CD14-positive monocyte (primary cell): ENCODE measurements around the gene DMXL1. TPM values are rescaled to one million over a fixed set of nuclear protein-coding genes. Genes with fewer than 3 reads are reported as not detected.

Experiments
- DNase-seq, 3 donors: peaks; one replicate each; pipeline ENCODE4 v3.0.0-alpha.2; 2011 to 2022
- H2AFZ ChIP-seq: 2 replicates; pipeline ENCODE4 v1.6.0; 2012; ENCODE audit warnings: mild to moderate bottlenecking, low read depth, low read length, inconsistent platforms; ENCODE audit not compliant: insufficient read depth, poor library complexity, severe bottlenecking
- H3K27ac ChIP-seq, 2 donors: 1 replicate in 1 of 2; 2 replicates in 1 of 2; pipeline ENCODE4 v1.5.1; 2012 to 2013; ENCODE audit warnings: low read length in 2 of 2, control low read depth in 1 of 2, inconsistent platforms in 1 of 2, low read depth in 1 of 2, mild to moderate bottlenecking in 1 of 2
- H3K27me3 ChIP-seq, 2 donors: one replicate each; pipeline versions ENCODE4 v1.6.0 to v1.6.1; 2011 to 2013; ENCODE audit warnings: low read length in 2 of 2; ENCODE audit not compliant: control insufficient read depth in 2 of 2, insufficient read depth in 2 of 2
- H3K36me3 ChIP-seq, 2 donors: replicated peaks in 1 of 2; 1 replicate in 1 of 2; 2 replicates in 1 of 2; pipeline versions ENCODE4 v1.5.1 to v1.6.1; 2012 to 2013; ENCODE audit warnings: low read length in 2 of 2, control low read depth in 1 of 2, inconsistent platforms in 1 of 2, mild to moderate bottlenecking in 1 of 2; ENCODE audit not compliant: insufficient read depth in 2 of 2, control insufficient read depth in 1 of 2
- H3K4me1 ChIP-seq, 2 donors: 1 replicate in 1 of 2; 2 replicates in 1 of 2; pipeline versions ENCODE4 v1.5.1 to v1.6.1; 2012 to 2013; ENCODE audit warnings: low read length in 2 of 2, control low read depth in 1 of 2, inconsistent platforms in 1 of 2, mild to moderate bottlenecking in 1 of 2, moderate library complexity in 1 of 2; ENCODE audit not compliant: insufficient read depth in 2 of 2, control insufficient read depth in 1 of 2
- H3K4me2 ChIP-seq: replicated peaks from 2 replicates; pipeline ENCODE3; 2012; ENCODE audit warnings: low read length, moderate library complexity, mild to moderate bottlenecking; ENCODE audit not compliant: poor library complexity, severe bottlenecking; ENCODE audit errors: extremely low read depth
- H3K4me3 ChIP-seq, 3 experiments: fragments of 200-600 bp in 1 of 3; sonication (generic) in 1 of 3; replicated peaks in 1 of 3; 1 replicate in 2 of 3; 2 replicates in 1 of 3; pipeline ENCODE4 v1.5.1; 2011 to 2013; ENCODE audit warnings: low read length in 3 of 3, mild to moderate bottlenecking in 3 of 3, control low read depth in 2 of 3, low read depth in 2 of 3, inconsistent platforms in 1 of 3, moderate library complexity in 1 of 3
- H3K79me2 ChIP-seq: 2 replicates; pipeline ENCODE4 v1.6.0; 2012; ENCODE audit warnings: mild to moderate bottlenecking, control low read depth, inconsistent platforms, low read length, moderate library complexity; ENCODE audit not compliant: insufficient read depth
- H3K9ac ChIP-seq: 2 replicates; pipeline ENCODE4 v1.6.0; 2017; ENCODE audit warnings: low read length, mild to moderate bottlenecking; ENCODE audit not compliant: insufficient read depth, poor library complexity, severe bottlenecking
- H3K9me3 ChIP-seq, 2 donors: replicated peaks in 1 of 2; 1 replicate in 1 of 2; 2 replicates in 1 of 2; pipeline versions ENCODE4 v1.5.1 to v1.6.1; 2012 to 2013; ENCODE audit warnings: low read length in 2 of 2, control low read depth in 1 of 2; ENCODE audit not compliant: control insufficient read depth in 1 of 2, insufficient read depth in 1 of 2
- H4K20me1 ChIP-seq: 2 replicates; pipeline ENCODE4 v1.6.0; 2012; ENCODE audit warnings: mild to moderate bottlenecking, low read length, control low read depth, moderate library complexity; ENCODE audit not compliant: insufficient read depth
- H3K27ac Mint-ChIP-seq, 7 donors: one replicate each; pipeline ENCODE4 v1.8.0; 2020; ENCODE audit warnings: mild to moderate bottlenecking in 7 of 7, mixed read lengths in 7 of 7, moderate library complexity in 6 of 7, inconsistent platforms in 2 of 7
- H3K27me3 Mint-ChIP-seq, 3 donors: one replicate each; pipeline ENCODE4 v1.8.0; 2021 to 2022; ENCODE audit warnings: low read depth in 3 of 3, mild to moderate bottlenecking in 3 of 3, mixed read lengths in 3 of 3, moderate library complexity in 3 of 3, inconsistent platforms in 1 of 3
- H3K36me3 Mint-ChIP-seq, 2 donors: one replicate each; pipeline ENCODE4 v1.8.0; 2020; ENCODE audit warnings: mixed read lengths in 2 of 2, inconsistent platforms in 1 of 2, mild to moderate bottlenecking in 1 of 2
- H3K4me1 Mint-ChIP-seq: one replicate; pipeline ENCODE4 v1.8.0; 2020; ENCODE audit warnings: mild to moderate bottlenecking, mixed read lengths
- H3K4me3 Mint-ChIP-seq, 2 donors: one replicate each; pipeline ENCODE4 v1.8.0; 2020; ENCODE audit warnings: mild to moderate bottlenecking in 2 of 2, mixed read lengths in 2 of 2, moderate library complexity in 1 of 2
- H3K9me3 Mint-ChIP-seq, 7 donors: one replicate each; pipeline ENCODE4 v1.8.0; 2020 to 2022; ENCODE audit warnings: mixed read lengths in 7 of 7, mild to moderate bottlenecking in 6 of 7, moderate library complexity in 6 of 7, inconsistent platforms in 2 of 7
- WGBS: methylation state at CpG from one replicate; pipeline ENCODE4 v1.1.5; 2013; ENCODE audit warnings: missing lambda C conversion rate; ENCODE audit not compliant: insufficient coverage; 5-methylcytosine and 5-hydroxymethylcytosine counted together
- intact Hi-C, 2 donors: fragments of 100-400 bp; cut with micrococcal nuclease; formaldehyde crosslinking; loops; one replicate each; pipeline versions ENCODE4 v1.15.0 to v1.15.1; 2023
- polyA plus RNA-seq, 3 donors: library from polyadenylated mRNA; depleted of rRNA in 1 of 3; unstranded in 2 of 3; stranded (reverse) in 1 of 3; fragments of 300-500 nt in 2 of 3; fragments of >200 nt in 1 of 3; fragmentation: Illumina TruSeq in 2 of 3; gene quantifications; 1 replicate in 2 of 3; 2 replicates in 1 of 3; pipeline ENCODE4 v1.2.3, GENCODE V29; 2012 to 2021
- TF ChIP-seq, protein P1 (sequence below): fragments of 200-600 bp; IDR thresholded peaks from one replicate; pipeline ENCODE4 v1.8.0; 2022; ENCODE audit warnings: antibody characterized with exemption, mild to moderate bottlenecking

Gene DMXL1
- polyA plus RNA-seq, 3 donors, result 15.5 to 20.5 (median 19.5) TPM

DNA sequence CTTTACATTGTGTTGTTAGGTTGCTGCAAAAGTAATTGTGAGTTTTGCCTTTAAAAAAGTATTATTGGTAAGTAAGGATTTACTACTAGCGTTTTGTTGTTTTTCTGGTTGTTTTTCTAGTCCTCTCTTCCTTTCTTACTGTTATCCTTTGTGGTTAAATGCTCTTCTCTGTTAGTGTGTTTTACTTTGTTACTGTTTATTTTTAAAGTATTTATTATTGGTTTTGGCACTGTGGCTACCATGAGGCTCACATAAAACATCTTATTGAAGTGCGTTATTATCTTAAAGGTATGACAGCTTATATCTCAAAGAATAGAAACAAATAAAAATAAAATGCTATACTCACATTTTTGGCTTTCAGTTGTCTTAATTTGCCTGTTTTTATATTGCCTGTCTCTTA lies 17.6 kb downstream of the DMXL1 start:
- peaks cover 22 to 46% of the 10 kb centered on the region in 2 donors for H3K36me3 Mint-ChIP-seq
- TF ChIP-seq, protein P1, sequence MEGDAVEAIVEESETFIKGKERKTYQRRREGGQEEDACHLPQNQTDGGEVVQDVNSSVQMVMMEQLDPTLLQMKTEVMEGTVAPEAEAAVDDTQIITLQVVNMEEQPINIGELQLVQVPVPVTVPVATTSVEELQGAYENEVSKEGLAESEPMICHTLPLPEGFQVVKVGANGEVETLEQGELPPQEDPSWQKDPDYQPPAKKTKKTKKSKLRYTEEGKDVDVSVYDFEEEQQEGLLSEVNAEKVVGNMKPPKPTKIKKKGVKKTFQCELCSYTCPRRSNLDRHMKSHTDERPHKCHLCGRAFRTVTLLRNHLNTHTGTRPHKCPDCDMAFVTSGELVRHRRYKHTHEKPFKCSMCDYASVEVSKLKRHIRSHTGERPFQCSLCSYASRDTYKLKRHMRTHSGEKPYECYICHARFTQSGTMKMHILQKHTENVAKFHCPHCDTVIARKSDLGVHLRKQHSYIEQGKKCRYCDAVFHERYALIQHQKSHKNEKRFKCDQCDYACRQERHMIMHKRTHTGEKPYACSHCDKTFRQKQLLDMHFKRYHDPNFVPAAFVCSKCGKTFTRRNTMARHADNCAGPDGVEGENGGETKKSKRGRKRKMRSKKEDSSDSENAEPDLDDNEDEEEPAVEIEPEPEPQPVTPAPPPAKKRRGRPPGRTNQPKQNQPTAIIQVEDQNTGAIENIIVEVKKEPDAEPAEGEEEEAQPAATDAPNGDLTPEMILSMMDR, result no peak
- intact Hi-C loops, result no loop called here
- Histone ChIP-seq H3K4me1 (no peaks in the 10 kb centered on the region), H4K20me1 (peaks cover 78% of the 10 kb centered on the region), H3K9me3 (peaks cover 0 to 17% of the 10 kb centered on the region in 2 donors), H3K9ac (no peak overlapping the region), H3K79me2 (peaks cover 93% of the 10 kb centered on the region), H3K27ac (no peak overlapping the region), H2AFZ (no peak overlapping the region), H3K4me2 (no peak overlapping the region), H3K27me3 (no peaks in the 10 kb centered on the region), H3K4me3 (no peak overlapping the region), H3K36me3 (peaks cover 0 to 14% of the 10 kb centered on the region in 2 donors)
- WGBS, result no CpG with 5 or more reads among the region's 2 CpGs
- no peak overlapping the region for H3K27ac Mint-ChIP-seq
- H3K4me3 Mint-ChIP-seq, result no peak overlapping the region
- H3K27me3 Mint-ChIP-seq, result peaks cover 0 to 3% (median 0%) of the 10 kb centered on the region in 3 donors
- H3K9me3 Mint-ChIP-seq, result peaks cover 7 to 30% (median 13%) of the 10 kb centered on the region in 7 donors
- peaks cover 5% of the 10 kb centered on the region for H3K4me1 Mint-ChIP-seq
- DNase-seq, result no peak

DNA sequence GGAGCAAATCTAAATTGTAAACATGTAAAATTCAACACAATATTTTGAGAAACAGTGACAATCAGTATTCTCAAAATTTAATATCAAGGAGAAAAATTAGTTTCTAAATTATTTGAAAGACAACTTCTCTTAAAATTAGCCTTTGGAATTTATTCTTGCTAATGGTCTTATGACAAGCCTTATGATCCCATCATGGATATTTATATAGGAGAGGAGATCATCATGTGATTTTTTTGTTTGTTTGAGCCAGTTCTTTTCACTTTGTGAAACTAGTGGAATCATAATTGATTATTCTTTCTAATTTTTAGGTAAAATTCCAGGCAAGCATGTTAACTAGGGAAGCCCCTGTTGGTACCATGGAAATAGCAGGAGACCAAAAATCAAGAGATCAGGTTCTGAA lies 24.7 kb downstream of the DMXL1 start:
- Histone ChIP-seq H3K79me2 (peaks cover 66% of the 10 kb centered on the region), H3K27me3 (no peaks in the 10 kb centered on the region), H3K9ac (no peak overlapping the region), H3K27ac (no peak overlapping the region), H4K20me1 (peaks cover 79% of the 10 kb centered on the region), H3K36me3 (peaks cover 16 to 28% of the 10 kb centered on the region in 2 donors), H2AFZ (no peak overlapping the region), H3K4me2 (no peak overlapping the region), H3K9me3 (peaks cover 0 to 5% of the 10 kb centered on the region in 2 donors), H3K4me1 (peaks cover 7 to 9% of the 10 kb centered on the region in 2 donors), H3K4me3 (no peak overlapping the region)
- Mint-ChIP-seq H3K36me3 (peaks cover 27 to 41% of the 10 kb centered on the region in 2 donors), H3K4me3 (no peak overlapping the region), H3K27me3 (no peaks in the 10 kb centered on the region), H3K4me1 (peaks cover 11% of the 10 kb centered on the region), H3K9me3 (peaks cover 0 to 8% (median 3%) of the 10 kb centered on the region in 7 donors), H3K27ac (no peak overlapping the region)
- DNase-seq, result no peak
- TF ChIP-seq, protein P1, result no peak
- intact Hi-C loops, result loop anchor here in 1 of 2 donors (10.0 kb wide), 1 partner anchor 139 kb away; no protein-coding TSS in a partner anchor
